MM.1S (cell line): ENCODE results near the gene FADS1.

Experiments used
- CTCF ChIP-seq: fragments of 300-600 bp; sonication (generic); IDR thresholded peaks from 2 replicates; pipeline ENCODE4 v1.5.1; 2016; ENCODE audit warnings: antibody characterized with exemption, low read length, mixed read lengths
- EZH2 ChIP-seq: fragments of 300-600 bp; sonication (generic); optimal IDR thresholded peaks from 2 replicates; pipeline ENCODE3; 2017; ENCODE audit warnings: low read depth, mild to moderate bottlenecking, antibody characterized with exemption, low read length, mixed read lengths
- EZH2phosphoT487 ChIP-seq: fragments of 300-600 bp; sonication (generic); IDR thresholded peaks from 2 replicates; pipeline ENCODE4 v1.6.1; 2018; ENCODE audit warnings: antibody characterized with exemption, low read length

GRCh38 chr11:61756452-61757212, 60.2 kb downstream of the FADS1 start:
- TF ChIP-seq CTCF: no peak
- TF ChIP-seq EZH2: no peak
- TF ChIP-seq EZH2phosphoT487: no peak
